Lower leg skin (tissue), 3 donors: Measurements from ENCODE around the gene ATP1B1.
"Not testable (repeated sequence)": the region's sequence is repeated elsewhere in the genome, so short reads cannot be mapped to it uniquely, and the experiment has no call there.

ENCODE experiments used
- POLR2A ChIP-seq, 2 donors: fragments of 450-650 bp; IDR thresholded peaks; one replicate each; pipeline ENCODE4 v1.6.1; 2016 to 2017; ENCODE audit warnings: antibody characterized with exemption in 2 of 2, mild to moderate bottlenecking in 1 of 2, moderate library complexity in 1 of 2
- TF ChIP-seq, protein P1 (sequence below), 3 donors: fragments of 450-650 bp; IDR thresholded peaks; one replicate each; pipeline ENCODE4 v1.5.1; 2016; ENCODE audit warnings: antibody characterized with exemption in 3 of 3, mild to moderate bottlenecking in 3 of 3, moderate library complexity in 2 of 3

DNA sequence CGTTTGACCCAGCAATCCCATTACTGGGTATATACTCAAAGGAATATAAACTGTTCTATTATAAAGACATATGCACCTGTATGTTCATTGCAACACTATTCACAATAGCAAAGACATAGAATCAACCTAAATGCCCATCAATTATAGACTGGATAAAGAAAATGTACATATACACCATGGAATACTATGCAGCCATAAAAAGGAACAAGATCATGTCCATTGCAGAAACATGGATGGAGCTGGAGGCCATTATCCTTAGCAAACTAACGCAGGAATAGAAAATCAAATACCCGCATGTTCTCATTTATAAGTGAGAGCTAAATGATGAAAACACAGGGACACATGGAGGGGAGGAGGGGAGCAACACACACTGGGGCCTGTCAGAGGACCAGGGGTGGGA is 72.9 kb downstream of the ATP1B1 start:
- not testable (repeated sequence) for TF ChIP-seq POLR2A (IDR thresholded peaks at IDR 0.05)
- TF ChIP-seq, protein P1, sequence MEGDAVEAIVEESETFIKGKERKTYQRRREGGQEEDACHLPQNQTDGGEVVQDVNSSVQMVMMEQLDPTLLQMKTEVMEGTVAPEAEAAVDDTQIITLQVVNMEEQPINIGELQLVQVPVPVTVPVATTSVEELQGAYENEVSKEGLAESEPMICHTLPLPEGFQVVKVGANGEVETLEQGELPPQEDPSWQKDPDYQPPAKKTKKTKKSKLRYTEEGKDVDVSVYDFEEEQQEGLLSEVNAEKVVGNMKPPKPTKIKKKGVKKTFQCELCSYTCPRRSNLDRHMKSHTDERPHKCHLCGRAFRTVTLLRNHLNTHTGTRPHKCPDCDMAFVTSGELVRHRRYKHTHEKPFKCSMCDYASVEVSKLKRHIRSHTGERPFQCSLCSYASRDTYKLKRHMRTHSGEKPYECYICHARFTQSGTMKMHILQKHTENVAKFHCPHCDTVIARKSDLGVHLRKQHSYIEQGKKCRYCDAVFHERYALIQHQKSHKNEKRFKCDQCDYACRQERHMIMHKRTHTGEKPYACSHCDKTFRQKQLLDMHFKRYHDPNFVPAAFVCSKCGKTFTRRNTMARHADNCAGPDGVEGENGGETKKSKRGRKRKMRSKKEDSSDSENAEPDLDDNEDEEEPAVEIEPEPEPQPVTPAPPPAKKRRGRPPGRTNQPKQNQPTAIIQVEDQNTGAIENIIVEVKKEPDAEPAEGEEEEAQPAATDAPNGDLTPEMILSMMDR (IDR thresholded peaks at IDR 0.05) = not testable (repeated sequence)
